GM23338 (cell line): ENCODE measurements around the gene PRIM1. TPM values are rescaled to one million over a fixed set of nuclear protein-coding genes. Genes with fewer than 3 reads are reported as not detected.

Source experiments
- ATAC-seq: fragments of 200-7000 bp; cut with Tn5 transposase; 3 replicates; pipeline ENCODE4 v1.9.1; 2020
- DNase-seq: peaks from one replicate; pipeline ENCODE4 v3.0.0-alpha.2; 2015; ENCODE audit warnings: low spot score
- H2AFZ ChIP-seq: fragments of 200-600 bp; sonication (generic); 2 replicates; pipeline ENCODE4 v1.8.0; 2016; ENCODE audit warnings: antibody characterized with exemption, mild to moderate bottlenecking, moderate library complexity
- H3F3A ChIP-seq: fragments of 200-600 bp; sonication (generic); replicated peaks from 2 replicates; pipeline ENCODE4 v1.8.0; 2017; ENCODE audit warnings: antibody characterized with exemption, mixed run types, low read depth
- H3K27ac ChIP-seq: fragments of 200-600 bp; sonication (generic); 2 replicates; pipeline ENCODE4 v1.6.1; 2016; ENCODE audit warnings: low read depth
- H3K27me3 ChIP-seq: fragments of 200-600 bp; sonication (generic); 2 replicates; pipeline ENCODE4 v1.8.0; 2016; ENCODE audit warnings: mild to moderate bottlenecking, mixed run types, moderate library complexity; ENCODE audit not compliant: insufficient read depth
- H3K36me3 ChIP-seq: fragments of 200-600 bp; sonication (generic); 2 replicates; pipeline ENCODE4 v1.8.0; 2016; ENCODE audit warnings: mild to moderate bottlenecking; ENCODE audit not compliant: insufficient read depth
- H3K4me1 ChIP-seq: fragments of 200-600 bp; sonication (generic); 2 replicates; pipeline ENCODE4 v1.8.0; 2016; ENCODE audit warnings: mild to moderate bottlenecking, moderate library complexity; ENCODE audit not compliant: insufficient read depth
- H3K4me2 ChIP-seq: fragments of 200-600 bp; sonication (generic); 2 replicates; pipeline ENCODE4 v1.7.1; 2017; ENCODE audit warnings: mixed run types
- H3K4me3 ChIP-seq: fragments of 200-600 bp; sonication (generic); 2 replicates; pipeline ENCODE4 v1.6.1; 2016; ENCODE audit warnings: mixed run types
- H3K79me2 ChIP-seq: fragments of 200-600 bp; sonication (generic); replicated peaks from 2 replicates; pipeline ENCODE4 v1.8.0; 2017; ENCODE audit warnings: mild to moderate bottlenecking; ENCODE audit not compliant: insufficient read depth
- H3K9me2 ChIP-seq: fragments of 200-600 bp; sonication (generic); 2 replicates; pipeline ENCODE4 v1.8.0; 2017; ENCODE audit not compliant: insufficient read depth
- H4K20me1 ChIP-seq: fragments of 200-600 bp; sonication (generic); replicated peaks from 2 replicates; pipeline ENCODE4 v1.8.0; 2017; ENCODE audit warnings: mild to moderate bottlenecking; ENCODE audit not compliant: insufficient read depth
- H3K27ac Mint-ChIP-seq: 2 replicates; pipeline ENCODE4 v1.8.0; 2020; ENCODE audit warnings: inconsistent platforms, mild to moderate bottlenecking, moderate library complexity, mixed read lengths
- H3K27me3 Mint-ChIP-seq: 3 replicates; pipeline ENCODE4 v1.8.0; 2022; ENCODE audit warnings: low read depth, mild to moderate bottlenecking, moderate library complexity, mixed read lengths, inconsistent platforms; ENCODE audit not compliant: insufficient read depth, poor library complexity
- H3K36me3 Mint-ChIP-seq: 3 replicates; pipeline ENCODE4 v1.8.0; 2021; ENCODE audit warnings: low read depth, mild to moderate bottlenecking, inconsistent platforms, moderate library complexity, mixed read lengths
- H3K4me1 Mint-ChIP-seq: 3 replicates; pipeline ENCODE4 v1.8.0; 2020; ENCODE audit warnings: mild to moderate bottlenecking, inconsistent platforms, mixed read lengths
- H3K4me3 Mint-ChIP-seq: 3 replicates; pipeline ENCODE4 v1.8.0; 2021; ENCODE audit warnings: moderate library complexity, mild to moderate bottlenecking, inconsistent platforms, mixed read lengths
- H3K9me3 Mint-ChIP-seq: 3 replicates; pipeline ENCODE4 v1.8.0; 2020; ENCODE audit warnings: moderate library complexity, mild to moderate bottlenecking, inconsistent platforms, mixed read lengths
- CREB1 ChIP-seq: fragments of 250-450 bp; sonication (Bioruptor Pico); IDR thresholded peaks from 2 replicates; pipeline ENCODE4 v1.5.0; 2020; ENCODE audit warnings: low read depth, mild to moderate bottlenecking, moderate library complexity
- ETS1 ChIP-seq: IDR thresholded peaks from 2 replicates; pipeline ENCODE4 v1.6.1; 2016; ENCODE audit warnings: antibody characterized with exemption
- EZH2phosphoT487 ChIP-seq: fragments of 200-600 bp; sonication (generic); IDR thresholded peaks from one replicate; pipeline ENCODE4 v1.8.1; 2018; ENCODE audit warnings: antibody characterized with exemption; ENCODE audit not compliant: unreplicated experiment
- NANOG ChIP-seq: IDR thresholded peaks from 2 replicates; pipeline ENCODE4 v1.6.1; 2016; ENCODE audit warnings: antibody characterized with exemption, borderline replicate concordance
- ZNF114 ChIP-seq: fragments of 250-450 bp; sonication (Bioruptor Pico); IDR thresholded peaks from 2 replicates; pipeline ENCODE4 v1.5.0; 2020; ENCODE audit warnings: mild to moderate bottlenecking, moderate library complexity
- polyA plus RNA-seq: library from polyadenylated mRNA; unstranded; fragments of >200 nt; fragmentation: Nextera tagmentation; extraction: Ambion mirVana; gene quantifications from 2 replicates; pipeline ENCODE4 v1.2.1, GENCODE V29; 2016
- total RNA-seq: library from RNA; depleted of rRNA; stranded (reverse); fragments of >200 nt; shearing (Covaris generic); gene quantifications from 2 replicates; pipeline ENCODE4 v1.2.3, GENCODE V29; 2014
- TF ChIP-seq, protein P1 (sequence below): fragments of 250-450 bp; sonication (Bioruptor Pico); IDR thresholded peaks from 2 replicates; pipeline ENCODE4 v1.5.0; 2020; ENCODE audit warnings: mild to moderate bottlenecking, moderate library complexity
- TF ChIP-seq, protein P2 (sequence below): IDR thresholded peaks from one replicate; pipeline ENCODE4 v1.6.1; 2018; ENCODE audit warnings: antibody characterized with exemption; ENCODE audit not compliant: unreplicated experiment

The PRIM1 gene
- total and polyA plus RNA-seq, 2 experiments from 2014 or later = 67.9 to 73.9 TPM

DNA sequence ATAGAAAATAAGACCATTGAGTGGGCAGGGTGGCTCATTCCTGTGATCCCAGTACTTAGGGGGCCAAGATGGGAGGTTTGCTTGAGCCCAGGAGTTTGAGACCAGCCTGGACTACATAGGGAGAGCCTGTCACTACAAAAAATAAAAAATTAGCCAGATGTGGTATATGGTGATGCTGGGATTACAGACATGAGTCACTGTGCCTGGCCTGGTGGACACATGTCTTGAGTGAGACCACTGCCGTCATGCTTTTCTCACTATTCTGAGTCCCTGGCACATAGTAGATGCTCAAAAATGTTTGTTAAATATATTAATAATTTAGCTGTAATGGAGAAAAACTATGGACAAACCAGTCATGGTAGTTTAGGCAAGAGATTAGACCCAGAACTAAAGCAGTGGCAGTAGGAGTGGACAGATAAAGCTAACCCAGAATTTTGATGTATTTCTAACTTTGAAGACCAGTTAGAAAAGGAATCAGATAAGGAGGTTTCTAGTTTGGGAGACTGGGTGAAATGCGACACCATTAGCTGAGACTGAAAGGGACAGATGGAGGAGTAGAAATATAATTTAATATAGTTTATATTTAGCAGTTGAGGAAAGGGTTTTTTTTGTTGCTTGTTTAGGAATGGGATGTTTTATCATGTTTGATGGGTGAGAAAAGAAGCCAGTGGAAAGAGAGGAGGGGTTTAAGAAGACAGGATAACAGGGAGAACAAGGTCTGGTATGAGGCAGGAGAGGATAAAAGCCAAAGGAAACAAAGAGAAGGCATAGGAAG lies 56.6 kb downstream of the PRIM1 start:
- Mint-ChIP-seq H3K4me3 (no peak overlapping the region; the same call in 2 of the 3 replicates), H3K4me1 (peaks cover 16% of the 10 kb centered on the region), H3K27ac (peak overlapping the region; percentile 33; the same call in 1 of the 2 replicates), H3K36me3 (no peaks in the 10 kb centered on the region), H3K9me3 (no peaks in the 10 kb centered on the region), H3K27me3 (peaks cover 16% of the 10 kb centered on the region)
- peaks cover 2% of the 10 kb centered on the region; the same call in 1 of the 2 replicates for H3K79me2 ChIP-seq
- H3K27ac ChIP-seq = no peak overlapping the region; the same call in 1 of the 2 replicates
- H3K36me3 ChIP-seq = no peaks in the 10 kb centered on the region
- no peak overlapping the region for H3K4me3 ChIP-seq
- peak overlapping the region; percentile 65 for H2AFZ ChIP-seq
- no peaks in the 10 kb centered on the region for H4K20me1 ChIP-seq
- peak overlapping the region; percentile 13; the same call in 1 of the 2 replicates for H3K4me2 ChIP-seq
- TF ChIP-seq, protein P1, sequence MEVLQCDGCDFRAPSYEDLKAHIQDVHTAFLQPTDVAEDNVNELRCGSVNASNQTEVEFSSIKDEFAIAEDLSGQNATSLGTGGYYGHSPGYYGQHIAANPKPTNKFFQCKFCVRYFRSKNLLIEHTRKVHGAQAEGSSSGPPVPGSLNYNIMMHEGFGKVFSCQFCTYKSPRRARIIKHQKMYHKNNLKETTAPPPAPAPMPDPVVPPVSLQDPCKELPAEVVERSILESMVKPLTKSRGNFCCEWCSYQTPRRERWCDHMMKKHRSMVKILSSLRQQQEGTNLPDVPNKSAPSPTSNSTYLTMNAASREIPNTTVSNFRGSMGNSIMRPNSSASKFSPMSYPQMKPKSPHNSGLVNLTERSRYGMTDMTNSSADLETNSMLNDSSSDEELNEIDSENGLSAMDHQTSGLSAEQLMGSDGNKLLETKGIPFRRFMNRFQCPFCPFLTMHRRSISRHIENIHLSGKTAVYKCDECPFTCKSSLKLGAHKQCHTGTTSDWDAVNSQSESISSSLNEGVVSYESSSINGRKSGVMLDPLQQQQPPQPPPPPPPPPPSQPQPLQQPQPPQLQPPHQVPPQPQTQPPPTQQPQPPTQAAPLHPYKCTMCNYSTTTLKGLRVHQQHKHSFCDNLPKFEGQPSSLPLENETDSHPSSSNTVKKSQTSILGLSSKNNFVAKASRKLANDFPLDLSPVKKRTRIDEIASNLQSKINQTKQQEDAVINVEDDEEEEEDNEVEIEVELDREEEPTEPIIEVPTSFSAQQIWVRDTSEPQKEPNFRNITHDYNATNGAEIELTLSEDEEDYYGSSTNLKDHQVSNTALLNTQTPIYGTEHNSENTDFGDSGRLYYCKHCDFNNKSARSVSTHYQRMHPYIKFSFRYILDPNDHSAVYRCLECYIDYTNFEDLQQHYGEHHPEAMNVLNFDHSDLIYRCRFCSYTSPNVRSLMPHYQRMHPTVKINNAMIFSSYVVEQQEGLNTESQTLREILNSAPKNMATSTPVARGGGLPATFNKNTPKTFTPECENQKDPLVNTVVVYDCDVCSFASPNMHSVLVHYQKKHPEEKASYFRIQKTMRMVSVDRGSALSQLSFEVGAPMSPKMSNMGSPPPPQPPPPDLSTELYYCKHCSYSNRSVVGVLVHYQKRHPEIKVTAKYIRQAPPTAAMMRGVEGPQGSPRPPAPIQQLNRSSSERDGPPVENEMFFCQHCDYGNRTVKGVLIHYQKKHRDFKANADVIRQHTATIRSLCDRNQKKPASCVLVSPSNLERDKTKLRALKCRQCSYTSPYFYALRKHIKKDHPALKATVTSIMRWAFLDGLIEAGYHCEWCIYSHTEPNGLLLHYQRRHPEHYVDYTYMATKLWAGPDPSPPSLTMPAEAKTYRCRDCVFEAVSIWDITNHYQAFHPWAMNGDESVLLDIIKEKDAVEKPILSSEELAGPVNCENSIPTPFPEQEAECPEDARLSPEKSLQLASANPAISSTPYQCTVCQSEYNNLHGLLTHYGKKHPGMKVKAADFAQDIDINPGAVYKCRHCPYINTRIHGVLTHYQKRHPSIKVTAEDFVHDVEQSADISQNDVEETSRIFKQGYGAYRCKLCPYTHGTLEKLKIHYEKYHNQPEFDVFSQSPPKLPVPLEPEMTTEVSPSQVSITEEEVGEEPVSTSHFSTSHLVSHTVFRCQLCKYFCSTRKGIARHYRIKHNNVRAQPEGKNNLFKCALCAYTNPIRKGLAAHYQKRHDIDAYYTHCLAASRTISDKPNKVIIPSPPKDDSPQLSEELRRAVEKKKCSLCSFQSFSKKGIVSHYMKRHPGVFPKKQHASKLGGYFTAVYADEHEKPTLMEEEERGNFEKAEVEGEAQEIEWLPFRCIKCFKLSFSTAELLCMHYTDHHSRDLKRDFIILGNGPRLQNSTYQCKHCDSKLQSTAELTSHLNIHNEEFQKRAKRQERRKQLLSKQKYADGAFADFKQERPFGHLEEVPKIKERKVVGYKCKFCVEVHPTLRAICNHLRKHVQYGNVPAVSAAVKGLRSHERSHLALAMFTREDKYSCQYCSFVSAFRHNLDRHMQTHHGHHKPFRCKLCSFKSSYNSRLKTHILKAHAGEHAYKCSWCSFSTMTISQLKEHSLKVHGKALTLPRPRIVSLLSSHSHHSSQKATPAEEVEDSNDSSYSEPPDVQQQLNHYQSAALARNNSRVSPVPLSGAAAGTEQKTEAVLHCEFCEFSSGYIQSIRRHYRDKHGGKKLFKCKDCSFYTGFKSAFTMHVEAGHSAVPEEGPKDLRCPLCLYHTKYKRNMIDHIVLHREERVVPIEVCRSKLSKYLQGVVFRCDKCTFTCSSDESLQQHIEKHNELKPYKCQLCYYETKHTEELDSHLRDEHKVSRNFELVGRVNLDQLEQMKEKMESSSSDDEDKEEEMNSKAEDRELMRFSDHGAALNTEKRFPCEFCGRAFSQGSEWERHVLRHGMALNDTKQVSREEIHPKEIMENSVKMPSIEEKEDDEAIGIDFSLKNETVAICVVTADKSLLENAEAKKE (CRISPR knock-in tag) = no peak
- no peak for TF ChIP-seq NANOG
- TF ChIP-seq, protein P2, sequence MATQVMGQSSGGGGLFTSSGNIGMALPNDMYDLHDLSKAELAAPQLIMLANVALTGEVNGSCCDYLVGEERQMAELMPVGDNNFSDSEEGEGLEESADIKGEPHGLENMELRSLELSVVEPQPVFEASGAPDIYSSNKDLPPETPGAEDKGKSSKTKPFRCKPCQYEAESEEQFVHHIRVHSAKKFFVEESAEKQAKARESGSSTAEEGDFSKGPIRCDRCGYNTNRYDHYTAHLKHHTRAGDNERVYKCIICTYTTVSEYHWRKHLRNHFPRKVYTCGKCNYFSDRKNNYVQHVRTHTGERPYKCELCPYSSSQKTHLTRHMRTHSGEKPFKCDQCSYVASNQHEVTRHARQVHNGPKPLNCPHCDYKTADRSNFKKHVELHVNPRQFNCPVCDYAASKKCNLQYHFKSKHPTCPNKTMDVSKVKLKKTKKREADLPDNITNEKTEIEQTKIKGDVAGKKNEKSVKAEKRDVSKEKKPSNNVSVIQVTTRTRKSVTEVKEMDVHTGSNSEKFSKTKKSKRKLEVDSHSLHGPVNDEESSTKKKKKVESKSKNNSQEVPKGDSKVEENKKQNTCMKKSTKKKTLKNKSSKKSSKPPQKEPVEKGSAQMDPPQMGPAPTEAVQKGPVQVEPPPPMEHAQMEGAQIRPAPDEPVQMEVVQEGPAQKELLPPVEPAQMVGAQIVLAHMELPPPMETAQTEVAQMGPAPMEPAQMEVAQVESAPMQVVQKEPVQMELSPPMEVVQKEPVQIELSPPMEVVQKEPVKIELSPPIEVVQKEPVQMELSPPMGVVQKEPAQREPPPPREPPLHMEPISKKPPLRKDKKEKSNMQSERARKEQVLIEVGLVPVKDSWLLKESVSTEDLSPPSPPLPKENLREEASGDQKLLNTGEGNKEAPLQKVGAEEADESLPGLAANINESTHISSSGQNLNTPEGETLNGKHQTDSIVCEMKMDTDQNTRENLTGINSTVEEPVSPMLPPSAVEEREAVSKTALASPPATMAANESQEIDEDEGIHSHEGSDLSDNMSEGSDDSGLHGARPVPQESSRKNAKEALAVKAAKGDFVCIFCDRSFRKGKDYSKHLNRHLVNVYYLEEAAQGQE = no peak
- no peak for TF ChIP-seq ETS1
- no peak for TF ChIP-seq ZNF114 (CRISPR knock-in tag)
- TF ChIP-seq EZH2phosphoT487 = no peak
- TF ChIP-seq CREB1 (CRISPR knock-in tag) = no peak
- H3F3A ChIP-seq = no peaks in the 10 kb centered on the region; the same call in 1 of the 2 replicates
- no peaks in the 10 kb centered on the region for H3K9me2 ChIP-seq
- DNase-seq = no peak
- no peaks in the 10 kb centered on the region for H3K27me3 ChIP-seq
- peaks cover 13% of the 10 kb centered on the region for H3K4me1 ChIP-seq
- ATAC-seq = no peak; the same call in 2 of the 3 replicates
